Stimulated activated CD4-positive, alpha-beta T cell treated with anti-CD3 and anti-CD28 coated beads, TNF-alpha, amount 100 ng/mL, for 1 hour (primary cell): Measurements from ENCODE around the gene ACAA1.

Experiments
- DNase-seq, 3 donors: peaks; one replicate each; pipeline ENCODE4 v3.0.0-alpha.2; 2020; ENCODE audit warnings: low read depth in 3 of 3, low spot score in 1 of 3

The ACAA1 gene

GRCh38 chr3:38119821-38120692, 16.9 kb downstream of the ACAA1 start:
- DNase-seq: no peak

GRCh38 chr3:38119248-38119544, 17.7 kb downstream of the ACAA1 start:
- no peak for DNase-seq

- no peak for DNase-seq
Observed at GRCh38 chr3:38118421-38119247, 18.3 kb downstream of the ACAA1 start.

GRCh38 chr3:38117748-38118420, 19.0 kb downstream of the ACAA1 start:
- DNase-seq: peak; percentile 36 to 67 (median 39)

GRCh38 chr3:38117163-38117716, 19.7 kb downstream of the ACAA1 start:
- no peak for DNase-seq

- no peak for DNase-seq
Observed at GRCh38 chr3:38116471-38117162, 20.3 kb downstream of the ACAA1 start.

GRCh38 chr3:38115645-38116427, 21.1 kb downstream of the ACAA1 start:
- DNase-seq: no peak

- DNase-seq: no peak
Observed at GRCh38 chr3:38114875-38115644, 21.9 kb downstream of the ACAA1 start.

GRCh38 chr3:38114052-38114874, 22.7 kb downstream of the ACAA1 start:
- no peak for DNase-seq

GRCh38 chr3:38112378-38112761, 24.6 kb downstream of the ACAA1 start:
- DNase-seq: no peak

- no peak for DNase-seq
Observed at GRCh38 chr3:38111696-38112377, 25.1 kb downstream of the ACAA1 start.

GRCh38 chr3:38111201-38111600, 25.7 kb downstream of the ACAA1 start:
- no peak for DNase-seq

GRCh38 chr3:38110314-38111050, 26.4 kb downstream of the ACAA1 start:
- no peak for DNase-seq

GRCh38 chr3:38109580-38110313, 27.2 kb downstream of the ACAA1 start:
- DNase-seq: no peak

GRCh38 chr3:38108649-38109579, 28.0 kb downstream of the ACAA1 start:
- no peak for DNase-seq
